Measurements from ENCODE around the gene C2orf92. TPM values are rescaled to one million over a fixed set of nuclear protein-coding genes. Genes with fewer than 3 reads are reported as not detected.

C2orf92 gene
- polyA plus RNA-seq, 3 donors = 7.9 TPM; not detected in 2

DNA sequence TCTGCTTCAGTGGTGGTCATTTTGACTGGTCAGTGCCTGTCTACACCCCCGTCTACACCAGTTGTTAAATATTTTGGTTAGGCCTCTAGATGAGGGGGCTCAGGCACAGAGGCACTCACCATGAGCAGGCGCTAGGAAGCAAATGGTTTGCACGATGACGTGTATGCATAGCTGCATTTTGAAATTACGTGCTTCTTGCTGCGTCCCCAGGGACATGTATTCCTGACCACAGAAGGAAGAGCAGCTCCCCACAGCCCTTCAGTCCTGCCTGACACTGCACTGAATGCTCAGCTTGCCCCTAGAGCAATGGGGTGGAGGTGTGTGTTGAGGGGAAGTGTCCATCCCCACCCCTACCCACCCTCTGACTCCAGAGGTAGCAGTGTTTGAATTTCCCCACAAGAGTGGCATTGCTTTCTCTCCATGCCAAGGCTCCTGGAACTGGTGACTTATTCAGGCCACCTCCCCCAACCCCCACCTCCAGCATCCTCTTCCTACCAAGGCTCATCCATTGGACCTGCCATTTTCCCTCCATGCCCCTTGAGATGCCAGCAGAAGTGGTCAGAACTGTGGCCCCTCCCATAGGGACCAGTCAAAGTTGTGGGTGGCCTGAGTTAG, 32.4 kb downstream of the C2orf92 start:
- H3K9me3 Mint-ChIP-seq = peaks cover 0 to 2% (median 0%) of the 10 kb centered on the region in 7 donors
- TF ChIP-seq, protein P1, sequence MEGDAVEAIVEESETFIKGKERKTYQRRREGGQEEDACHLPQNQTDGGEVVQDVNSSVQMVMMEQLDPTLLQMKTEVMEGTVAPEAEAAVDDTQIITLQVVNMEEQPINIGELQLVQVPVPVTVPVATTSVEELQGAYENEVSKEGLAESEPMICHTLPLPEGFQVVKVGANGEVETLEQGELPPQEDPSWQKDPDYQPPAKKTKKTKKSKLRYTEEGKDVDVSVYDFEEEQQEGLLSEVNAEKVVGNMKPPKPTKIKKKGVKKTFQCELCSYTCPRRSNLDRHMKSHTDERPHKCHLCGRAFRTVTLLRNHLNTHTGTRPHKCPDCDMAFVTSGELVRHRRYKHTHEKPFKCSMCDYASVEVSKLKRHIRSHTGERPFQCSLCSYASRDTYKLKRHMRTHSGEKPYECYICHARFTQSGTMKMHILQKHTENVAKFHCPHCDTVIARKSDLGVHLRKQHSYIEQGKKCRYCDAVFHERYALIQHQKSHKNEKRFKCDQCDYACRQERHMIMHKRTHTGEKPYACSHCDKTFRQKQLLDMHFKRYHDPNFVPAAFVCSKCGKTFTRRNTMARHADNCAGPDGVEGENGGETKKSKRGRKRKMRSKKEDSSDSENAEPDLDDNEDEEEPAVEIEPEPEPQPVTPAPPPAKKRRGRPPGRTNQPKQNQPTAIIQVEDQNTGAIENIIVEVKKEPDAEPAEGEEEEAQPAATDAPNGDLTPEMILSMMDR (IDR thresholded peaks at IDR 0.05) = no peak
- DNase-seq = no peak
- no peak overlapping the region for H3K4me3 ChIP-seq (replicated peaks in 1 of 3; ENCODE audit: low read depth in 2 of 3, low read length in 3 of 3)
- no peaks in the 10 kb centered on the region for H3K27me3 ChIP-seq (ENCODE audit: control insufficient read depth in 2 of 2, insufficient read depth in 2 of 2, low read length in 2 of 2)
- no peak overlapping the region for H2AFZ ChIP-seq (ENCODE audit: insufficient read depth, low read depth, low read length, poor library complexity, severe bottlenecking)
- no peaks in the 10 kb centered on the region for H3K36me3 ChIP-seq (replicated peaks in 1 of 2; ENCODE audit: control insufficient read depth in 1 of 2, insufficient read depth in 2 of 2, low read length in 2 of 2)
- WGBS (ENCODE audit: insufficient coverage) = 94% methylated on average over 6 of the region's 6 CpGs
- H3K4me2 ChIP-seq (replicated peaks; ENCODE audit: extremely low read depth, low read length, poor library complexity, severe bottlenecking) = no peak overlapping the region
- no peaks in the 10 kb centered on the region for H3K9me3 ChIP-seq (replicated peaks in 1 of 2; ENCODE audit: control insufficient read depth in 1 of 2, insufficient read depth in 1 of 2, low read length in 2 of 2)
- no peaks in the 10 kb centered on the region for H3K4me1 ChIP-seq (ENCODE audit: control insufficient read depth in 1 of 2, insufficient read depth in 2 of 2, low read length in 2 of 2)
- no peak overlapping the region for H3K4me3 Mint-ChIP-seq
- no peak overlapping the region for H3K9ac ChIP-seq (ENCODE audit: insufficient read depth, low read length, poor library complexity, severe bottlenecking)
- H3K79me2 ChIP-seq (ENCODE audit: insufficient read depth, low read length) = no peaks in the 10 kb centered on the region
- H3K4me1 Mint-ChIP-seq = peaks cover 9% of the 10 kb centered on the region
- H4K20me1 ChIP-seq (ENCODE audit: insufficient read depth, low read length) = no peaks in the 10 kb centered on the region
- no peak overlapping the region for H3K27ac Mint-ChIP-seq
- intact Hi-C loops (cut with micrococcal nuclease) = loop anchor here in 1 of 2 donors (10.0 kb wide), 1 partner anchor 683 kb away; no protein-coding TSS in a partner anchor
- H3K36me3 Mint-ChIP-seq = no peaks in the 10 kb centered on the region
- H3K27ac ChIP-seq (ENCODE audit: low read depth in 1 of 2, low read length in 2 of 2) = no peak overlapping the region
- H3K27me3 Mint-ChIP-seq (ENCODE audit: low read depth in 3 of 3) = peaks cover 3 to 7% (median 5%) of the 10 kb centered on the region in 3 donors

DNA sequence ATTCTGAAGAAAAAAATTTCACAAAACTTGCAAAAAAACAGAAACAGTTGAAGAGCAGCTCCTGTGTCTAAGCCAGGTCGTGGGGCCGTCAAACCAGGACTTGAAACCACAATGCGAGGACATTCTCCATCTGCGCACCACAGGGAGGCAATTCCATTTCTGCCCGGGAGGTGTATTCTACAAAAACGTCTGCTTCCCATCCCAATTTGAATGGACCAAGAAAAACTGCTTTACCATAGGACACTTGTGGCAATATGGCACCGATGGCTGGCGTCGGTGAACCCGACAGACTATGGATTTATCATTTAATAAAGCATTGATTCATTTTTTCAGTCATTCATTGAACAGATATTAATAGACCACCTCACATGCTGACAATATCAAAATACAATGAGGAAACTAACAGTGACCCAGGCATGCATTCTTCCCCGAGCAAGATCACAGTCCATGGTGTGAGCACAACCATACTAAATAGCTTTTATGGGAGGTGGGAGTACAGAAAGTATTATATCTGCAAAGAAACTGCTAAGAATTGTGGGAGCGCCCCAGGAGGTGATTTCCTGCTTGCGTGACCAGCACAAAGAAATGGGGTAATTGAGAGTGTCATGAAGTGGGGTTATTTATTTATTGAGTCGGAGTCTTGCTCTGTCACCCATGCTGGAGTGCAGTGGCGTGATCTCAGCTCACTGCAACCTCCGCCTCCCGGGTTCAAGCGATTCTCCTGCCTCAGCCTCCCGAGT, 33.4 kb downstream of the C2orf92 start:
- intact Hi-C loops (cut with micrococcal nuclease) = loop anchor here in 1 of 2 donors (10.0 kb wide), 1 partner anchor 682 kb away; no protein-coding TSS in a partner anchor

More for the DNA sequence above, 33.4 kb downstream of the C2orf92 start:
- Mint-ChIP-seq H3K4me1 (peaks cover 5% of the 10 kb centered on the region), H3K9me3 (peaks cover 0 to 2% (median 0%) of the 10 kb centered on the region in 7 donors), H3K4me3 (no peak overlapping the region), H3K27me3 (ENCODE audit: low read depth in 3 of 3) (peaks cover 4 to 7% (median 6%) of the 10 kb centered on the region in 3 donors), H3K27ac (no peak overlapping the region), H3K36me3 (no peaks in the 10 kb centered on the region)
- Histone ChIP-seq H3K36me3 (replicated peaks in 1 of 2; ENCODE audit: control insufficient read depth in 1 of 2, insufficient read depth in 2 of 2, low read length in 2 of 2) (no peaks in the 10 kb centered on the region), H3K27ac (ENCODE audit: low read depth in 1 of 2, low read length in 2 of 2) (no peak overlapping the region), H3K79me2 (ENCODE audit: insufficient read depth, low read length) (no peaks in the 10 kb centered on the region), H3K4me3 (replicated peaks in 1 of 3; ENCODE audit: low read depth in 2 of 3, low read length in 3 of 3) (no peak overlapping the region), H3K4me1 (ENCODE audit: control insufficient read depth in 1 of 2, insufficient read depth in 2 of 2, low read length in 2 of 2) (no peaks in the 10 kb centered on the region), H2AFZ (ENCODE audit: insufficient read depth, low read depth, low read length, poor library complexity, severe bottlenecking) (no peak overlapping the region), H3K4me2 (replicated peaks; ENCODE audit: extremely low read depth, low read length, poor library complexity, severe bottlenecking) (no peak overlapping the region), H3K9ac (ENCODE audit: insufficient read depth, low read length, poor library complexity, severe bottlenecking) (no peak overlapping the region), H3K9me3 (replicated peaks in 1 of 2; ENCODE audit: control insufficient read depth in 1 of 2, insufficient read depth in 1 of 2, low read length in 2 of 2) (no peaks in the 10 kb centered on the region), H3K27me3 (ENCODE audit: control insufficient read depth in 2 of 2, insufficient read depth in 2 of 2, low read length in 2 of 2) (no peaks in the 10 kb centered on the region), H4K20me1 (ENCODE audit: insufficient read depth, low read length) (no peaks in the 10 kb centered on the region)
- DNase-seq = no peak
- 93% methylated on average over 3 of the region's 19 CpGs for WGBS (ENCODE audit: insufficient coverage)
- TF ChIP-seq, protein P1 (IDR thresholded peaks at IDR 0.05) = no peak
